ENCODE data around the gene CLEC16A.

Gene CLEC16A

DNA sequence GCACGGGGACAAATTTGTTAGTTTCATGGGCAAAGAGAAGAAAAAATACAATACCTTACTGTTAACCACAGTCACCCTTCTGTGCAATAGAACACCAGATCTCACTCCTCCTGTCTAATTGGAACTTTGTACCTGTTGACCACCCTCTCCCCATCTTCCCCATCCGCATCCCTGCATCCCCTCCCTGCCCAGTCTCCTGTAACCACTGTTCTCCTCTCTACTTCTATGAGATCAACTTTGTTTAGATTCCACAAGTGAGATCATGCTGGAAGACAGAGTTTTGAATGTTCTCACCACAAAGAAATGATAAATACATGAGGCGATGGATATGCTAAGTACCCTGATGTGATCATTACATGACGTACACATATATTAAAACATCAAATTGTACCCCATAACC lies 47.7 kb downstream of the CLEC16A start:
- no peak for DNase-seq

DNA sequence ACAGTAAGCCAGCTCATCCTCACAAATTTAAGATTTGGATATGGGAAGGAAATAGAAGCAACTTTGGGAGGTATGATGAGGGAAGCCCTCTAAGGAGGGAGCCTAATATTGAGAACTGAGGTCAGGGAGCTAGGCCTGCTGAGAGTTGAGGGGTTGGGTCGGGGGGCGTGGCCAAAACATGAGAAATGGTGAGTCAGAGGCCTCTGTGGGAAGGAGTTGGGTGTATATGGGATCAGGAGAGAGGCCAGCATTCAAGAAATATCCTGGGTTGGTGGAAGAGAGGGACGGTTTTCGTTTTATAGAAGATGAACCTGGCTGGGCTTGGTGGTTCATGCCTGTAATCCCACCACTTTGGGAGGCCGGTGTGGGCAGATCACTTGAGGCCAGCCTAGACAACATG lies 48.4 kb downstream of the CLEC16A start:
- DNase-seq: no peak

GRCh38 chr16:10993649-10994048 lies 49.3 kb downstream of the CLEC16A start:
- no peak for DNase-seq

DNA sequence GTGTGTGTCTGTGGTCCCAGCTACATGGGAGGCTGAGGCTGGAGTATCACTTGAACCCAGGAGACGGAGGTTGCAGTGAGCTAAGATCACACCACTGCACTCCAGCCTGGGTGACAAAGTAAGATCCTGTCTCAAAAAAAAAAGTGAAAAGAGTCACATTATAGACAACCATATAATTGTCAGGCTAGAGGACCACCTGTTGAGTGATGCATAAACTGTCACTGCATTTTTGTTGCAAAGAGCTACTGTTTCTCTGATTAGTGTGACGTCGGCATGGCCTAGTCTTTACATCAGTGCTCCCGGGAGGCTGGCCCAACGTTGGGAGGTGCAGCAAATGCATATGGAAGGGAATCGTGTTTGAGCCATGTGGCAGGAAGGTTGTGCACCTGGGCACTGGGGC lies 50.2 kb downstream of the CLEC16A start:
- DNase-seq: no peak

DNA sequence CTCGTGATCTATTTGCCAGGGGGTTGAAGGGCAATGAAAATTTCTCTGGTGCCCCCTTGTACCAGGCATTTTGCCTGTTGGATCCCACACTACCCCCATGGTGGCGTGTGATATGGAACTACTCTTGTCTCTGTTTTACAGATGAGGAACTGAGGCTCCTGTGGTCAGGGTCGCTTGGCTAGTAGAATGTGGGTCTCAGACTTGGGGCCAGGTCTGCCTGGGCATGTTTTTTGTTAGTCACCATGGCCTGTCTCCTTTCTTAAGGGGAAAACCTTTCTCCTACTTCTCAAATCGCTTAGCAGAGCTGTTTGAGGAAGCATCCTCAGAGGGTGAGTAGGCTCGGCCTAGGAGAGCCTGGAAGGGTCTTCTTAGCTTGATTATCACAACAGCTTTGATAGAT lies 51.2 kb downstream of the CLEC16A start:
- no peak for DNase-seq

DNA sequence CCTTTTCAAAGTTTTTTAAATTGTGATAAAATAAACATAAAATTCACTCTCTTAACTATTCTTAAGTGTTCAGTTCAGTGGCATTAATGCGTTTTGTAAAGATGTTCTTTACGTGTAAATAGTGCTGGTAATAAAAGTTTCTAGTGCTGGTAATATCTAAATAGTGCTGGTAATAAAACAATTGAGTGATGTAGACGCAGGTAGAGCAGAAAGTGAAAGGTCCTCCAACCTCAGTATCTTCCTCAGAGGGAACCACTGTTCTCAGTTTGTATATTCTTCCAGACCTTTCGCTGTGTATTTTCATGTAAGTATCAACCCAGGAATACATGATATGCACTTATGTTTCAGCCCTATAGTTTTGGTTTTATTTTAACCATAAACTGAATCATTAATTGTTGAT lies 53.1 kb downstream of the CLEC16A start:
- no peak for DNase-seq

- DNase-seq: no peak
Measured at GRCh38 chr16:10999300-10999699, 54.9 kb downstream of the CLEC16A start.

DNA sequence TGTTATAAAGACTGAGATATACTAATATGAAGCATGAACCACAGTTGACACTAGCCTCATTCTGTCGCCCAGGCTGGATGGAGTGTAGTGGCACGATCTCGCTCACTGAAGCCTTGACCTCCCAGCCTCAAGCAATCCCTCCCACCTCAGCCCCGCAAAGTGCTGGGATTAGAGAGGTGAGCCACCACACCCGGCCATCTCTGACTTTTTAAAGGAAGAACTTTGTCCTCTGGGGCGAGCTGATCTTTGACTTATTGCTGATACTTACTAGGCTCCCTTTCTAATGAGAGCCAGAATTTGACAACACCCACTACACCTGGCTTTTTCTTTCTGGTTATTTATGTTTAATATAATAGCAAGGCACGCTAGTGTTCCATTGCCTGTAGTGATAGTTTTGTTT lies 57.2 kb downstream of the CLEC16A start:
- DNase-seq: no peak

DNA sequence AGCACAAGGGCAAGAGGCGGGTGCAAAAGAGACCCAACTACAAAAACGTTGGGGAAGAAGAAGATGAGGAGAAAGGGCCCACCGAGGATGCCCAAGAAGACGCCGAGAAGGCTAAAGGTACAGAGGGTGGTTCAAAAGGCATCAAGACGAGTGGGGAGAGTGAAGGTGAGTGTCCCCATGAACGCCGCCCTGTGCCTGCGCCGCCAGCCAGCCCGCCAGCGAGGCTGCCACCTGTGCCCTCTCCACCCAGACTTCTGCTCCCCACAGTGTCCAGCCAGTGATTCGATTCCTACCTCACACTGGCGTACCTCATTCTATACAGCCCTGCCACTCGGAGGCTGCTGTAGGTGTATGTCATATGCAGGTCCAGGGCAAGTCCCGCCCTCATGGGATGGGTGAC lies 58.8 kb downstream of the CLEC16A start:
- no peak for DNase-seq

- DNase-seq: no peak
Measured at GRCh38 chr16:11004351-11004750, 60.0 kb downstream of the CLEC16A start.

DNA sequence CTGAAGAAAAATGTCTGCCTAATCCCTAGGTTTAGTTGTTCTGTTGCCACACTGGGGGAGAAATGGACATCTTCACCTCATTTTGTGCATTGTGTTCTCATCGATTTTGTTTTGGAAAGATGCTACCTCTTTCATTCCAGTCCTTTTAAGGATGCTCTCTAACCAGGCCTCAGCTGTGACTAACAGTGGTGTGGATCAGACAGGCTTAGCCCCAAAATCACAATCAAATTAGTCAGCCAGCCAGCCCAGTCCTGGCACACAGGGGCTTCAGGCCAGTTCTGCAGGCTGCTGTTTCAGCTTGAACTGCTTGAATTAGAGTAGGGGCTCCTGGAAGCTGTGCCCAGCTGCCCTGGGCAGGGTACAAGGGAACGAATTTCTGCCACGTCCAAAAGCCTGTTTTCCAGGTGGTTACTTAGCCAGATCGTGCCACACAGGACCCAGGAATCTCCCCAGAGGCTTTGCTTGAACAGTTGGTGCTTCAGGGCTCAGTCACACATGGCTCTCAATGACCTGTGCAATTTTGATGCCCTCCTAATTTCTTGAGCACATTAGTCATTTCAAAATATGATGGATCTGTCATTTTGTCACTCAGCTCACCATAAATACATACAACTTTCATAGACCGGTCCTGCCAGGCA lies 60.7 kb downstream of the CLEC16A start:
- DNase-seq: peak; percentile 10

- DNase-seq: no peak
Measured at GRCh38 chr16:11005611-11005975, 61.2 kb downstream of the CLEC16A start.

DNA sequence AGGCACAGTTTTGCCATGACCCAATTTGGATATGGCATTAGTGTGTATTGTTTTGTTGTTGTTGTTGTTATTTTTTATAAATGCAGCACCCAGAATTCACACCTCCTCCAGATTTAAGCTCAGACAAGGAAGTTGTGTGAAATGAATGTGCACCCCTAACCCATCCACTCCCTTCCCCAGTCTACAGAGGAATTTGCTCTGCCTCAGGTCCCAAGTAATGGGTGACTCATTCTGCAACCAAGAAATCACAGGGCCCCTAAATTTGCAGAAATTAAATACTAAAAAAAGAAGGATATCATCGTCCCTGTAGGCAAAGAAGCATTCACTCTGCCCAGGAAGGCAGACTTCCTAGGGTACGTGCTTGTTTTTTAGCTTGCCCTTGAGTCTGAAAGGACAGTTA lies 62.3 kb downstream of the CLEC16A start:
- DNase-seq: no peak

GRCh38 chr16:11007714-11008280 lies 63.4 kb downstream of the CLEC16A start:
- DNase-seq: peak; percentile 47

GRCh38 chr16:11009027-11009755 lies 64.8 kb downstream of the CLEC16A start:
- DNase-seq: no peak

- DNase-seq: no peak
Measured at GRCh38 chr16:11010575-11011221, 66.3 kb downstream of the CLEC16A start.

GRCh38 chr16:11011326-11011725 lies 67.0 kb downstream of the CLEC16A start:
- DNase-seq: no peak

GRCh38 chr16:11012841-11013240 lies 68.5 kb downstream of the CLEC16A start:
- DNase-seq: no peak

DNA sequence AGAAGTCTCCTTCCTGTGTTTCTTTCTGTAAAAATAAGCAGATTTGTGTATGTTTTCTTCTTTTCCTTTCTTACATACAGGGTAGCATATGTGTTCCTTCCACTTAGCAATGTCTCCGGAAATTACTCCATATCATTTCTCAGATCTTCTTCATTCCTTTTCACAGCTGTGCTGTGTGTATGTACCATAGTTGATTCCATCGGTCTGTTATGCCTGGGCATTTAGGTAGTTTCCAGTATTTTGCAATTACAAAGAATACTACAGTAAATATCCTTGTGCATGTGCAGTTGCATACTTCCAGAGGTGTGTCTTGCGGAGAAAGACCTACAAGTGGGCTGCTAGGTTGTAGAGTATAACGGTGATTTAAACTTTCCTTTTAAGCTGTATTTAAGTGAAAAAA lies 69.8 kb downstream of the CLEC16A start:
- no peak for DNase-seq

- DNase-seq: no peak
Measured at GRCh38 chr16:11015076-11015475, 70.7 kb downstream of the CLEC16A start.

DNA sequence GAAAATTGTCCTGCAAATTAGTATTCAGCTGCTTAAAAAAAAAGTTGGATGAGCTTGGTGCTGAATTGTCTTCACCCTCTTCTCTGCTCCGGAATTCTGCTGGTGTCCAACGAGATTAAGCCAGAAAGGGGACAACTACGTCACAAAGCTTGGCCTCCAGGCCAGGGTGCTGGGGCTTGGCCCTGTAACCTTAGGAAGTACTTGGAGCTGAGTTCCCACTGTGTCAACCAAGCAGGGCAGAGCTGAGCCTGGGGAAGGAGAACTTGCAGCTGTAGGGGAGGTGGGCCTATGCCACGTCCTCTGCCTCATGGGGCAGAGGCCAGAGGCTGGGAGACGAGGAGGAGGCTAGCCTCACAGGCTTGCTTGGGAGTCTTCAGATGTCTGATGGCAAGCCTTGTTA lies 71.2 kb downstream of the CLEC16A start:
- no peak for DNase-seq

DNA sequence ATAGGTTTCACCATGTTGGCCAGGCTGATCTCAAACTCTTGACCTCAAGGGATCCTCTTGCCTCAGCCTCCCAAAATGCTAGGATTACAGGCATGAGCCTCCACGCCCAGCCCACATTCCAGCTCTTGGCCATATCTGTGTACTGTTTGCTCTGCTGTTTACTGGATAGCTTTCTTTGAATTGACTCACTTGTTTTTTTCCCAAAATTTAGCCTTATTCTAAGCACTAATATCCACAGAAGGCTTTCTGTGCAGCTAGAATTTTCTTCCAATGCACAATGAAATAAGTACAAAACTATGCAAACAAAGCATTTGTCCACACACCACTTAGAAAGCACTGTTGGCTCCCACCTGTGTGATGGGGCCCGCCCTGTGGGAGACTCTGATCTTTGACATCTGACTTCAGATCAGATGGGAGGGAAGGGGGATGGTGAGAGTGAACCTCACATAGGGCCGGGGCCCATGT lies 72.2 kb downstream of the CLEC16A start:
- DNase-seq: no peak

- no peak for DNase-seq
Measured at GRCh38 chr16:11016993-11017392, 72.6 kb downstream of the CLEC16A start.

GRCh38 chr16:11017499-11017898 lies 73.1 kb downstream of the CLEC16A start:
- no peak for DNase-seq

All from NCI-H82 (cell line).